Measurements from ENCODE around the gene COPG1. TPM values are rescaled to one million over a fixed set of nuclear protein-coding genes. Genes with fewer than 3 reads are reported as not detected.
"Not testable (repeated sequence)": the region's sequence is repeated elsewhere in the genome, so short reads cannot be mapped to it uniquely, and the experiment has no call there.

COPG1 gene
- total RNA-seq = 118 TPM
- 100 to 1,000 TPM; 105 to 151 (median 112) TPM for polyA plus RNA-seq (ENCODE audit: insufficient read depth in 1 of 8, insufficient read length in 8 of 8, low replicate concordance in 1 of 8)
- long read RNA-seq, donor 1, partial matches to known transcripts = 0 of 2 reads
- long read RNA-seq, donor 1, other reads (novel, unspliced or antisense) = 0 of 2 reads
- long read RNA-seq, donor 2, partial matches to known transcripts = 5 of 5 reads
- long read RNA-seq, donor 2, other reads (novel, unspliced or antisense) = 0 of 5 reads
- long read RNA-seq, donor 3, partial matches to known transcripts = 0 of 2 reads
- long read RNA-seq, donor 3, other reads (novel, unspliced or antisense) = 0 of 2 reads
- long read RNA-seq, donor 4, partial matches to known transcripts = 5 of 10 reads
- long read RNA-seq, donor 4, other reads (novel, unspliced or antisense) = 0 of 10 reads
- long read RNA-seq, donor 5, transcript COPG1-201 (24 exons, 3,078 nt) = major isoform, 10 of 29 reads
- long read RNA-seq, donor 5, partial matches to known transcripts = 5 of 29 reads
- long read RNA-seq, donor 5, other reads (novel, unspliced or antisense) = 12 of 29 reads
- long read RNA-seq, donor 6, transcript COPG1-201 (24 exons, 3,078 nt) = major isoform, 8 of 80 reads
- long read RNA-seq, donor 6, partial matches to known transcripts = 65 of 80 reads
- long read RNA-seq, donor 6, other reads (novel, unspliced or antisense) = 6 of 80 reads
- long read RNA-seq, donor 7, transcript COPG1-201 (24 exons, 3,078 nt) = major isoform, 6 of 63 reads
- long read RNA-seq, donor 7, partial matches to known transcripts = 56 of 63 reads
- long read RNA-seq, donor 7, other reads (novel, unspliced or antisense) = 0 of 63 reads
- long read RNA-seq, donor 8, partial matches to known transcripts = 0 of 4 reads
- long read RNA-seq, donor 8, other reads (novel, unspliced or antisense) = 0 of 4 reads
- long read RNA-seq, donor 9, partial matches to known transcripts = 0 of 5 reads
- long read RNA-seq, donor 9, other reads (novel, unspliced or antisense) = 0 of 5 reads
- long read RNA-seq, donor 10, partial matches to known transcripts = 68 of 71 reads
- long read RNA-seq, donor 10, other reads (novel, unspliced or antisense) = 0 of 71 reads
- long read RNA-seq, donor 11, partial matches to known transcripts = 0 of 6 reads
- long read RNA-seq, donor 11, other reads (novel, unspliced or antisense) = 0 of 6 reads

GRCh38 chr3:129249284-129250065 lies at the start of gene COPG1:
Gene COPG1 (plus strand): TSS chr3:129249606. CDS start chr3:129249710, 104 bp downstream.
- H3K36me3 ChIP-seq (ENCODE audit: control insufficient read depth, insufficient read depth, low read length) = peaks cover 26% of the 10 kb centered on the region
- H3K27me3 ChIP-seq (ENCODE audit: control insufficient read depth, insufficient read depth, low read length) = no peaks in the 10 kb centered on the region
- H3K4me1 ChIP-seq (ENCODE audit: control insufficient read depth, insufficient read depth, low read length) = peaks cover 23% of the 10 kb centered on the region
- WGBS (ENCODE audit: insufficient coverage) = 0% methylated on average over 37 of the region's 48 CpGs
- peak; percentile 95 for DNase-seq
- peak within 1 kb of the TSS; percentile 100 for H3K4me3 ChIP-seq (ENCODE audit: low read length)
- H3K27ac ChIP-seq (ENCODE audit: low read length) = peak within 1 kb of the TSS; percentile 87
- H3K9me3 ChIP-seq (replicated peaks; ENCODE audit: control insufficient read depth, low read depth, low read length) = no peaks in the 10 kb centered on the region

DNA sequence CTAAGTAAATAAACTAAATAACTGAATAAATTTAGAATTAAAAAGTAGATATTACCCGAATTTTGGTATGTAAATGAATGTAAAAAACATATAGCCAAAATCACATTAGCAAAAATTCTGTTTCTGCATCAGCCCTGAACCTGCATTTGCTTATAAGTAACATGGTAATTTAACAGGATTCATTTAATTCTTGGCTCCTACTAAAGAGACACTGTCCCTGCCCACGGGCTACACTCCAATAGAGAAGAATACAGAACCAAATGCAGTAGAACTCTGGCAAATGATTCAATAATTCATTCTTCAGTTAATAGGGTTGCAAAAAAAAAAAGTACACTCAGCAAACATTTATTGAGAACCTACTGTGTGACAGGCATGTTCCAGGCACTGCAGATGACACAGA lies 44.9 kb upstream of the COPG1 start:
- Histone ChIP-seq H3K27ac (ENCODE audit: low read length) (no peak overlapping the region), H3K4me3 (ENCODE audit: low read length) (no peak overlapping the region), H3K27me3 (ENCODE audit: control insufficient read depth, insufficient read depth, low read length) (no peaks in the 10 kb centered on the region), H3K36me3 (ENCODE audit: control insufficient read depth, insufficient read depth, low read length) (no peaks in the 10 kb centered on the region), H3K4me1 (ENCODE audit: control insufficient read depth, insufficient read depth, low read length) (no peaks in the 10 kb centered on the region), H3K9me3 (replicated peaks; ENCODE audit: control insufficient read depth, low read depth, low read length) (no peaks in the 10 kb centered on the region)
- no peak for DNase-seq
- WGBS (ENCODE audit: insufficient coverage) = no CpG with 5 or more reads among the region's 2 CpGs

- no peak overlapping the region for H3K27ac ChIP-seq (ENCODE audit: low read length)
- 81% methylated on average over 5 of the region's 8 CpGs for WGBS (ENCODE audit: insufficient coverage)
- H3K36me3 ChIP-seq (ENCODE audit: control insufficient read depth, insufficient read depth, low read length) = no peaks in the 10 kb centered on the region
- no peak for DNase-seq
- no peaks in the 10 kb centered on the region for H3K4me1 ChIP-seq (ENCODE audit: control insufficient read depth, insufficient read depth, low read length)
- H3K27me3 ChIP-seq (ENCODE audit: control insufficient read depth, insufficient read depth, low read length) = no peaks in the 10 kb centered on the region
- no peak overlapping the region for H3K4me3 ChIP-seq (ENCODE audit: low read length)
- no peaks in the 10 kb centered on the region for H3K9me3 ChIP-seq (replicated peaks; ENCODE audit: control insufficient read depth, low read depth, low read length)
Observed at GRCh38 chr3:129205109-129205832, 44.1 kb upstream of the COPG1 start.

- Histone ChIP-seq H3K9me3 (replicated peaks; ENCODE audit: control insufficient read depth, low read depth, low read length) (no peaks in the 10 kb centered on the region), H3K27me3 (ENCODE audit: control insufficient read depth, insufficient read depth, low read length) (no peaks in the 10 kb centered on the region), H3K36me3 (ENCODE audit: control insufficient read depth, insufficient read depth, low read length) (no peaks in the 10 kb centered on the region), H3K4me1 (ENCODE audit: control insufficient read depth, insufficient read depth, low read length) (no peaks in the 10 kb centered on the region), H3K4me3 (ENCODE audit: low read length) (no peak overlapping the region), H3K27ac (ENCODE audit: low read length) (no peak overlapping the region)
- DNase-seq = peak; percentile 33
- WGBS (ENCODE audit: insufficient coverage) = no CpG with 5 or more reads among the region's 4 CpGs
Observed at GRCh38 chr3:129207479-129207878, 41.9 kb upstream of the COPG1 start.

DNA sequence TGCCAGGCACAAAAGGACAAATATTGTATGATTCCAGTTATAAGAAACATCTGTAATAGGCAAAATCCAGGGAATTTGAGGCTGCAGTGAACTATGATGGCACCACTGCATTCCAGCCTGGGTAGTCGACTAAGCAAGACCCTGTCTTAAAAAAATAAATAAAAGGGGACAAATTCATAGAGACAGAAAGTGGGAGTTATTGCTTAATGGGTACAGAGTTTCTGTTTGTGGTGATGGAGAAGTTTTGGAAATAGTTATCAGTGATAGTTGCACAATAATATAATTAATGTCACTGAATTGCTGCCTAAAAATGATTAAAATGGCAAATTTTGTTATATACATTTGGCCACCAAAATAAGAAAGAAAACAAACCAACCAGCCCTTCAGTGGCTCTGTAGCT lies 38.1 kb upstream of the COPG1 start:
- no peaks in the 10 kb centered on the region for H3K4me1 ChIP-seq (ENCODE audit: control insufficient read depth, insufficient read depth, low read length)
- H3K27me3 ChIP-seq (ENCODE audit: control insufficient read depth, insufficient read depth, low read length) = no peaks in the 10 kb centered on the region
- no peak overlapping the region for H3K27ac ChIP-seq (ENCODE audit: low read length)
- H3K36me3 ChIP-seq (ENCODE audit: control insufficient read depth, insufficient read depth, low read length) = no peaks in the 10 kb centered on the region
- H3K4me3 ChIP-seq (ENCODE audit: low read length) = no peak overlapping the region
- no peaks in the 10 kb centered on the region for H3K9me3 ChIP-seq (replicated peaks; ENCODE audit: control insufficient read depth, low read depth, low read length)
- 100% methylated on average over 1 of the region's 1 CpG for WGBS (ENCODE audit: insufficient coverage)
- DNase-seq = no peak

- no peaks in the 10 kb centered on the region for H3K36me3 ChIP-seq (ENCODE audit: control insufficient read depth, insufficient read depth, low read length)
Observed at GRCh38 chr3:129211772-129212171, 37.6 kb upstream of the COPG1 start.

GRCh38 chr3:129213238-129213637 lies 36.2 kb upstream of the COPG1 start:
- DNase-seq = no peak
- no peaks in the 10 kb centered on the region for H3K36me3 ChIP-seq (ENCODE audit: control insufficient read depth, insufficient read depth, low read length)
- WGBS (ENCODE audit: insufficient coverage) = 100% methylated on average over 1 of the region's 5 CpGs
- H3K27ac ChIP-seq (ENCODE audit: low read length) = no peak overlapping the region
- no peaks in the 10 kb centered on the region for H3K4me1 ChIP-seq (ENCODE audit: control insufficient read depth, insufficient read depth, low read length)
- no peak overlapping the region for H3K4me3 ChIP-seq (ENCODE audit: low read length)
- no peaks in the 10 kb centered on the region for H3K27me3 ChIP-seq (ENCODE audit: control insufficient read depth, insufficient read depth, low read length)
- no peaks in the 10 kb centered on the region for H3K9me3 ChIP-seq (replicated peaks; ENCODE audit: control insufficient read depth, low read depth, low read length)

More at GRCh38 chr3:129211772-129212171, 37.6 kb upstream of the COPG1 start:
- WGBS (ENCODE audit: insufficient coverage) = 23% methylated on average over 6 of the region's 6 CpGs
- peak; percentile 26 for DNase-seq
- H3K4me1 ChIP-seq (ENCODE audit: control insufficient read depth, insufficient read depth, low read length) = no peaks in the 10 kb centered on the region
- no peaks in the 10 kb centered on the region for H3K27me3 ChIP-seq (ENCODE audit: control insufficient read depth, insufficient read depth, low read length)
- H3K27ac ChIP-seq (ENCODE audit: low read length) = no peak overlapping the region
- H3K4me3 ChIP-seq (ENCODE audit: low read length) = no peak overlapping the region
- no peaks in the 10 kb centered on the region for H3K9me3 ChIP-seq (replicated peaks; ENCODE audit: control insufficient read depth, low read depth, low read length)

GRCh38 chr3:129218742-129219141 lies 30.7 kb upstream of the COPG1 start:
- Histone ChIP-seq H3K4me3 (ENCODE audit: low read length) (no peak overlapping the region), H3K4me1 (ENCODE audit: control insufficient read depth, insufficient read depth, low read length) (no peaks in the 10 kb centered on the region), H3K27me3 (ENCODE audit: control insufficient read depth, insufficient read depth, low read length) (no peaks in the 10 kb centered on the region), H3K9me3 (replicated peaks; ENCODE audit: control insufficient read depth, low read depth, low read length) (no peaks in the 10 kb centered on the region), H3K36me3 (ENCODE audit: control insufficient read depth, insufficient read depth, low read length) (no peaks in the 10 kb centered on the region), H3K27ac (ENCODE audit: low read length) (no peak overlapping the region)
- no CpG with 5 or more reads among the region's 2 CpGs for whole genome bisulfite sequencing (ENCODE audit: insufficient coverage)
- DNase-seq = no peak

- H3K4me1 ChIP-seq (ENCODE audit: control insufficient read depth, insufficient read depth, low read length) = peaks cover 23% of the 10 kb centered on the region
- H3K27me3 ChIP-seq (ENCODE audit: control insufficient read depth, insufficient read depth, low read length); DNase-seq; H3K36me3 ChIP-seq (ENCODE audit: control insufficient read depth, insufficient read depth, low read length); H3K9me3 ChIP-seq (replicated peaks; ENCODE audit: control insufficient read depth, low read depth, low read length); H3K4me3 ChIP-seq (ENCODE audit: low read length): not testable (repeated sequence)
- WGBS (ENCODE audit: insufficient coverage) = no CpG with 5 or more reads among the region's 1 CpG
- peak overlapping the region; percentile 69 for H3K27ac ChIP-seq (ENCODE audit: low read length)
Observed at GRCh38 chr3:129224387-129224786, 25.0 kb upstream of the COPG1 start.
